Left lobe of liver (tissue), 2 donors: ENCODE results near the gene WNT6. TPM values are rescaled to one million over a fixed set of nuclear protein-coding genes. Genes with fewer than 3 reads are reported as not detected.
A peak's percentile ranks its signal among the peaks of the same experiment; 100 is the strongest.

Experiments used
- ATAC-seq: fragments of 200-7000 bp; cut with Tn5 transposase; one replicate; pipeline ENCODE4 v1.9.1; 2020; ENCODE audit warnings: mild to moderate bottlenecking, moderate library complexity
- DNase-seq: peaks from one replicate; pipeline ENCODE4 v3.0.0-alpha.2; 2020; ENCODE audit warnings: low spot score
- total RNA-seq: library from RNA; stranded (reverse); gene quantifications from one replicate; pipeline ENCODE4 v1.2.1, GENCODE V29; 2021
- donor health status: DM: no; HTN: no; CAD: no; lungs with moderate emphysema.
- donor health status: DM: no; HTN: yes; CAD: no.

WNT6 gene
- total RNA-seq: 0.28 TPM

GRCh38 chr2:218859556-218859987, at the start of gene WNT6:
Gene WNT6 (plus strand): TSS chr2:218859805. CDS start chr2:218860038, 233 bp downstream.
- DNase-seq: no peak
- ATAC-seq: peak; percentile 23

DNA sequence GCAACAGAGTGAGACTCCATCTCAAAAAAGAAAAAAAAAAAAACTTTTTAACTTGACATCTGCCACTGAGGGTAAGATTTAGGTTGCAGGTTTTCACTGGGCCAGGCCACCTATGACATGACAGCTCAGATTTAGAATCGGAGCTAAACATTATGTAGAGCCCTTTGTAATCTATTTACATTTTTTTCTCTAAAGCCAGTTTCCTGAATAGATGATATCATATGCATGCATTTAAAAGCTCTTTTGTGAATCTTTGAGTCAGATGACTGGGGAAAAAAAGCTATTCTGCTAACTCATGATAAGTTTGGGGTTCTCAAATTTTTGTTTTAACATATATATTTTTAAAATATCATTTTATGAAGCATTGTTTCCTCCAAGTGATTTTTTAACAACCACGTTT, 49.3 kb upstream of the WNT6 start:
- ATAC-seq (no peak), DNase-seq (no peak)

GRCh38 chr2:218811382-218811781, 48.2 kb upstream of the WNT6 start:
- no peak for ATAC-seq
- DNase-seq: no peak

- no peak for DNase-seq
- no peak for ATAC-seq
Observed at GRCh38 chr2:218812096-218812815, 47.3 kb upstream of the WNT6 start.

- peak; percentile 13 for ATAC-seq
Observed at GRCh38 chr2:218812861-218813260, 46.7 kb upstream of the WNT6 start.

DNA sequence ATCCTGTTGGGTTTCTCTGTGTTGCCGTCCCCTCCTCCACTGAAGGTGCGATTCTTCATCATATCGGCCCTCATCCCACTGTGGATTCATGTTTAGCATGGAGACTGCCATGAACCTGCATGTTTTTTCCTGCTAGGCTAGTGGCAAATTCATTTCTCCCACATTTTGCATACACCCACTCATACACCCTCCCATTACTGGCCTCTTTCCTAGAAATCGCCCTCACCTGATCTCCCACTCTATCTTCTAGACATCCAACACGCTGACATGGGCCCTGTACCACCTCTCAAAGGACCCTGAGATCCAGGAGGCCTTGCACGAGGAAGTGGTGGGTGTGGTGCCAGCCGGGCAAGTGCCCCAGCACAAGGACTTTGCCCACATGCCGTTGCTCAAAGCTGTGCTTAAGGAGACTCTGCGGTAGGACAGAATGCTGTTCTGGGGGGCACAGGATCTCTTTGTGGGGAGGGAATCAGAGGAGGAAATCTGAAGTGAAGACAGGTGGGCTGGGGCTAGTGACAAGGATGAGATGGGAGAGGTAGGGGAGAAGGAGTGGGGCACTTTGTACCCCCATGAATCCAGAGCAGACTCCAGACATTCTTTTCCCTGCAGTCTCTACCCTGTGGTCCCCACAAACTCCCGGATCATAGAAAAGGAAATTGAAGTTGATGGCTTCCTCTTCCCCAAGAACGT, 45.7 kb upstream of the WNT6 start:
- DNase-seq (no peak), ATAC-seq (no peak)

More at GRCh38 chr2:218812861-218813260, 46.7 kb upstream of the WNT6 start:
- DNase-seq: no peak

- ATAC-seq (peak; percentile 29), DNase-seq (no peak)
Observed at GRCh38 chr2:218814540-218815243, 44.9 kb upstream of the WNT6 start.

GRCh38 chr2:218815244-218815637, 44.4 kb upstream of the WNT6 start:
- no peak for DNase-seq
- peak; percentile 10 for ATAC-seq

DNA sequence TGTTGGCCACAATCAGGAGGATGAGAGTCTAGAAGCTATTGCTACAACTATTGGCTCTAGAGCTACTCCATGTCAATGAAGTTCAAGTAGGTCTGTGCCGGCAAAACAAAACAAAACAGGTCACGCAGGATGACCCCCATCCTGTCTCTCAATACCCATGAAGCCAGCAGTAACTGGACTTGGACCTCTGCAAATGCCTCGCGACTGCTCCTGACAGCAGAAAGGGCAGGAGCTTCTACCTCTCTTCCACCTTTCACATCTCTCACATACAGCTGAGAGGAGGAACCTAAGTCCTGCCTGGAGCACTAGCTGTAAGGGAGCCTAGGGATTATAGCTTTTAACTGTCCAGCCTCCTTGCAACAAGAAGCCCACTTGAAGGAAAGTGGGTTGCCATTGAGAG, 44.0 kb upstream of the WNT6 start:
- ATAC-seq (peak; percentile 17), DNase-seq (no peak)

GRCh38 chr2:218816561-218817011, 43.0 kb upstream of the WNT6 start:
- DNase-seq: no peak
- ATAC-seq: no peak

DNA sequence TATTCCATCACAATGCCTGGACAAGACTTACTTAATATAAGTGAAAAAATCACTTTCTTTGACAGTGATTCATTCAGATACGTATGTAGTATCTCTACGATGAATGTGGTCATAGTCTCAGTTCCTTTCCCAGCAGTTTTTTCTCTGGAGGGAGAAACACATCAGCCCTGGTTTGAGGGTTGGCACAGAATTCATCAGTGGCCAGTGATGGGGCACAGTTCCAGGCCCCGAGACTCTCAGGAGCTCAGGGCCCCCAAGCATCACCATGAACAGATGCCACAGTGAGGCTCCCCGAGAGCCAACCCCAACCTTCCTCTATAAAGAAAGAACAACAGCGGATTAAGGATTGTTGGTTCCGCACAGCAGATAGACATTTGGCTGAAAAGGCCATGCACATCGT, 40.5 kb upstream of the WNT6 start:
- ATAC-seq: no peak

DNA sequence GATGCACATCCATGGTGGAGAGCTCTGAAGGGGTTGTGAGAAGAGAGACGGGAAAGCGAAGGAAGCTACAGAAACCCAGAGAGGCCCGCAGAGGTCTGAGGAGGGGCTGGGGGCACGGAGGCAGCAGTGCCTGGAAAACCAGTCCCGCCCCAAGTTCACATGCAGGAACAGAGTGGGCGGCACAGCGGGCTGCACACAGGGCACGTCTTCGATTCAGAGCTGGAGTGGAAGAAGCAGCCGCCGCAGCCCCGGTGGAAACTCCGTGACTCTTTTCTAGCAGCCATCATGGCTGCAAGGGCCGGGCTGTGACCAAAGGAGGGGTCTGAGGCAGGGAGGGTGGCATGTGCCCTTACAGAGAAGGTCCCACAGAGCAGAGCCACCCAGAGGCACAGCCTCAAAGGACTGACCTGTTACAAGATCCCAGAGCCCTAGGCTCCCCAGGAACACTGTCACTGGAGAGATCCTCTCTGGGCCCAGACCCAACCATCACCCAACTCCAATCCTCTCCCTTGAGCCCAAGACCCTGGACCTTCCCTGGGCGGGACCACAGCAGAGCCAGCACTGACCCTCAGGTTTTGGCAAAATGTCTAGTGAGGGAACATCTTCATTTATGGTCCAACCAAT, 38.7 kb upstream of the WNT6 start:
- ATAC-seq: no peak
- DNase-seq: no peak

More for the DNA sequence above, 40.5 kb upstream of the WNT6 start:
- no peak for DNase-seq

GRCh38 chr2:218821605-218822211, 37.9 kb upstream of the WNT6 start:
- DNase-seq (no peak), ATAC-seq (no peak)

- no peak for DNase-seq
- no peak for ATAC-seq
Observed at GRCh38 chr2:218822622-218823021, 37.0 kb upstream of the WNT6 start.

- DNase-seq (no peak), ATAC-seq (peak; percentile 15)
Observed at GRCh38 chr2:218823196-218823855, 36.3 kb upstream of the WNT6 start.

- no peak for DNase-seq
- peak; percentile 37 for ATAC-seq
Observed at GRCh38 chr2:218824004-218824403, 35.6 kb upstream of the WNT6 start.

DNA sequence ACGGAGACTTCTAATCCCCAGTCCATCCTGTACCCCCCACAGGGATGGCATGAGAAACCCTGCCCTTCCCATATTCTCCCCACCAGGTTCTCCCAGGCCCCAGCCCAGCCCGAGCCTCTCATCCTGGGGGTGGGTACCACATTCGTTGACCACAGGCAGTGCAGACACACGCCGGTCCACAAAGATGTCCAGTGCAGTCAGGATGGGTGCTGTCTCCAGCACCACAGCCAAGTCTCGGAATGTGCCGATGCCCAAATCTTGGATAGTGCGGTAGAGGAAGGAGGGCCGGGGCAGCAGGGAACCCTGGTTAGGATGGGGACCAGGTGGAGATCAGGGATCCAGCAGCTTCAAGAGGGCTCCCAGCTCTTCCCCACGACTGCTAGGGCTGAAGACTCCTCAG, 32.8 kb upstream of the WNT6 start:
- ATAC-seq: no peak
- no peak for DNase-seq

DNA sequence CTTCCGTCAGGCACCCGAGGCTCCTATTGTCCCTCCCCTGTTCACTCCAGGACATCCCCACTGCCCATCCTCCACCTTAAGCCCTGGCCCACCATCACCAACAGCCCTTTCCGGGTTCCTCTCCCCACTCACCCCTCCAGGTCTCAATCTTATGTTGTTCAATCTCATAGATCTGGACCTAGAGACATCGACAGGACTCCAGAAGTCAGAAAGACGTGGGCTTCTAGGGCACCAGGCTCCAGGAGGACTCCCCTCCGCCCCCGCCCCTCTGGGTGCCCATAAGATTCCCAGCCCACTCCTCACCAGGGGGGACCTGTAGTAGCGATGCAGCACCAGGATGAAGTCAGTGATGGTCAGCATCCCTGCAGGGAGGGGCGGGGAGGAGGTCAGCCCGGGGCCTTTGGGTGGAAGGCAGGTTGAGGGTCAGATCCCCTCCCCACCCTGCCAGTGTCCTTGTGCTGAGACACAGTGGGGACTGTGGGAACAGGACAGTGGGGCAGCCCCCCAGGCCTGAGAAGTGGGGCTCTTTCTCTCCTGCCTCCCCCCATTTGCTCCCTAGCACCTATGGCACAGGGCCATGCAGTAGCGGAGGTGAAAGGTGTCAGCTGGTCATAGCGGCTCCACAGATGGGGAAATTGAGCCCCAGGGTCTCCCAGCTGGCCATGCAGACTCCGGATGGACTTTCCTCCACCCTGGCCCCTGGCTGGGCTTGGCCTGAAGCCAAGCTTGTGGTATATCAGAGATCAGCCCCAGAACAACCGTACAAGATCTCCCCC, 31.7 kb upstream of the WNT6 start:
- ATAC-seq: no peak
- no peak for DNase-seq

DNA sequence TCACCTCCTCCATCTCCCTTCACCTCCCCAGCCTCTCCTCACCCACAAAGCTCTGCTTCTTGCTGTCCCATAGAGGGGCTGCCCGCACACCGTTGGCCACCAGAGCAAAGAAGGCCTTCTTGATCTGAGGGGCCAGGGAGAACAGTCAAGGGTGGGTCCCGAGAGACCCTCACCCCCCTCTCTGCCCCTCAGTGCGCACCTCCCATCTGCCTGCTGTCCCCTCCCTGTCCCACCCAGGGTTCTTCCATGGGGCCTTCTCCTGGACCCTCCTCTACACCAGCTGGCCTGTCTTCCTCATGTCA, 31.2 kb upstream of the WNT6 start:
- ATAC-seq: no peak
- no peak for DNase-seq
